ENCODE data around the gene MAPRE2. TPM values are rescaled to one million over a fixed set of nuclear protein-coding genes. Genes with fewer than 3 reads are reported as not detected.

The MAPRE2 gene
- total and polyA plus RNA-seq, 8 donors, result 4.8 to 18.2 (median 10.6) TPM

DNA sequence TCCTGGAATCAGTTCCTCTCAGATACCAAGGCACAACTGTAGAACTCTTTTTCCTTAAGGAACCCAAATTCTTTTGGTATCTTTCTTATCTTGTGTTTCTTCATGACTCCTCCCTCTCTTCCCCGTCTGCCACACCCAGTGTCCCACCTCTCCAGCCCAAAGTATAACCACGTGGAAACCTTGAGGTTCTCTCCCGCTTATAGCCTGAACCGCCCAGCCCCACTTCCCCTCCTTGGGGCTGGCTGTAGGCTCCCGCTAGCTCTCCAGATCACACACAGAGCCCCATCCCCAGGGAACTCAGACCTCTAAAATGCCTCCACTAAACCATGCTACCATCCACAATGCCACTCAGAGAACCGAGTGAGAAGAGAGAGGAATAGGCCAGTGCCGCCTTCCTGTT, 87.5 kb downstream of the MAPRE2 start:
- Histone ChIP-seq H3K27ac (no peak overlapping the region), H3K36me3 (peaks cover 0 to 10% (median 0%) of the 10 kb centered on the region in 3 donors), H3K27me3 (no peaks in the 10 kb centered on the region), H3K4me3 (no peak overlapping the region), H3K4me1 (no peaks in the 10 kb centered on the region), H3K9me3 (no peaks in the 10 kb centered on the region)
- DNase-seq, result no peak
- whole genome bisulfite sequencing, 2 donors, result 89 to 93% methylated on average over 7 of the region's 7 CpGs
- intact Hi-C loops (cut with DNase I), result no loop called here
- ATAC-seq, result no peak
- no peak for FAIRE-seq
- TF ChIP-seq, protein P1, sequence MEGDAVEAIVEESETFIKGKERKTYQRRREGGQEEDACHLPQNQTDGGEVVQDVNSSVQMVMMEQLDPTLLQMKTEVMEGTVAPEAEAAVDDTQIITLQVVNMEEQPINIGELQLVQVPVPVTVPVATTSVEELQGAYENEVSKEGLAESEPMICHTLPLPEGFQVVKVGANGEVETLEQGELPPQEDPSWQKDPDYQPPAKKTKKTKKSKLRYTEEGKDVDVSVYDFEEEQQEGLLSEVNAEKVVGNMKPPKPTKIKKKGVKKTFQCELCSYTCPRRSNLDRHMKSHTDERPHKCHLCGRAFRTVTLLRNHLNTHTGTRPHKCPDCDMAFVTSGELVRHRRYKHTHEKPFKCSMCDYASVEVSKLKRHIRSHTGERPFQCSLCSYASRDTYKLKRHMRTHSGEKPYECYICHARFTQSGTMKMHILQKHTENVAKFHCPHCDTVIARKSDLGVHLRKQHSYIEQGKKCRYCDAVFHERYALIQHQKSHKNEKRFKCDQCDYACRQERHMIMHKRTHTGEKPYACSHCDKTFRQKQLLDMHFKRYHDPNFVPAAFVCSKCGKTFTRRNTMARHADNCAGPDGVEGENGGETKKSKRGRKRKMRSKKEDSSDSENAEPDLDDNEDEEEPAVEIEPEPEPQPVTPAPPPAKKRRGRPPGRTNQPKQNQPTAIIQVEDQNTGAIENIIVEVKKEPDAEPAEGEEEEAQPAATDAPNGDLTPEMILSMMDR (IDR thresholded peaks at IDR 0.05), result no peak

DNA sequence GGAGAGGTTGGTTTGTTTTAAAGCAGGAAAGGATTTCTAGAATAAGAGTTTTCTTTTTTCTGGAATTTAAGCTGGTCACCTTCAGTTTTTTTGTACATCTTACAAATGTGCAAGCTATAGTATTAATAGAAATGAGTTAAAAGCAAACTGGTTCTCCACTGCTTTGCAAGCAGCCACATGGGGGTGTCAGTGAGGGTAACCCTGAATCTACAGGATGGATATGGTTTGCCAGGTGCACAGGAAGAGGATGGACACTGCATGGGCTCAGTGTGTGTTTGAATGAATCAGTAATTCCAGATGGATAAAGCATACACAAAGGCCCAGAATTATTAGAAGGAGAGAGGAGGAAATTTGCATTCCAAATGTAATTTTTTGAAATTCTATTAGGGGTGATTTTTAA, 89.0 kb downstream of the MAPRE2 start:
- no peak for ATAC-seq
- Histone ChIP-seq H3K9me3 (no peaks in the 10 kb centered on the region), H3K4me3 (no peak overlapping the region), H3K27ac (no peak overlapping the region), H3K4me1 (no peaks in the 10 kb centered on the region), H3K36me3 (peaks cover 0 to 11% (median 0%) of the 10 kb centered on the region in 3 donors), H3K27me3 (no peaks in the 10 kb centered on the region)
- DNase-seq, result no peak
- TF ChIP-seq, protein P1 (IDR thresholded peaks at IDR 0.05), result no peak
- intact Hi-C loops (cut with DNase I), result loop anchor here in 1 of 3 donors (10.0 kb wide), 1 partner anchor 125 kb away; no protein-coding TSS in a partner anchor
- FAIRE-seq, result no peak

DNA sequence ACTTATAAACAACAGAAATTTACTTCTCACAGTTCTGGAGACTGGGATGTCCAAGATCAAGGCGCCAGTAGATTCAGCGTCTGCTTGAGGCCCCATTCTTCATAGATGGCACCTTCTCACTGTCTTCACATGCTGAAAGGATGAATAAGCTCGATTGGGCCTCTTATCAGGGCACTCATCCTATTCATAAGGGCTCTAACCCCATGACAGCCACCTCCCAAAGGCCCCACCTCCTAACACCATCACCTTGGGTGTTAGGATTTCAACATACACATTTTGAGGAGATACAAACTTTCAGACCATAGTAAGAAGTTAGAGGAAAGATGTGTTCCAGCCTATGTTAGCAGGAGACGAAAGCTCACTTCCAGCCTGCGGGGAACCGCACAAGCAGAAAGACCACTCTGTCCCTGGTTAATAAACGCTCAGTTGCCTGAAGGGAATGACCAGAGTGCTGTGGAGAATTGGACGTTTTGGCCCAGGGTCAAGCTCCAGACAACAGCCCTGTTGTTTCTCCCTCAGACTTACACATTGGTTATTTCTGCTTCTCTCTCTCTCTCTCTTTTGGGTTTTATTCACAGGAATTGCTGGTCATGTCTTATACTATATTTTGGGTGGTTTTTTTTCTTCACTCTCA, 90.3 kb downstream of the MAPRE2 start:
- intact Hi-C loops (cut with DNase I), result loop anchor here in 1 of 3 donors (10.0 kb wide), 1 partner anchor 127 kb away; no protein-coding TSS in a partner anchor
- FAIRE-seq (no peak), ATAC-seq (peak in 3 of 4 donors; percentile 11 to 76 (median 67)), DNase-seq (no peak)
- Histone ChIP-seq H3K9me3 (no peaks in the 10 kb centered on the region), H3K4me1 (no peaks in the 10 kb centered on the region), H3K4me3 (no peak overlapping the region), H3K27ac (peak overlapping the region in 2 of 4 donors; percentile 6 to 37), H3K36me3 (peaks cover 0 to 18% (median 0%) of the 10 kb centered on the region in 3 donors), H3K27me3 (no peaks in the 10 kb centered on the region)
- TF ChIP-seq, protein P1 (IDR thresholded peaks at IDR 0.05), result no peak
- 66 to 67% methylated on average over 8 of the region's 8 CpGs for WGBS, 2 donors

DNA sequence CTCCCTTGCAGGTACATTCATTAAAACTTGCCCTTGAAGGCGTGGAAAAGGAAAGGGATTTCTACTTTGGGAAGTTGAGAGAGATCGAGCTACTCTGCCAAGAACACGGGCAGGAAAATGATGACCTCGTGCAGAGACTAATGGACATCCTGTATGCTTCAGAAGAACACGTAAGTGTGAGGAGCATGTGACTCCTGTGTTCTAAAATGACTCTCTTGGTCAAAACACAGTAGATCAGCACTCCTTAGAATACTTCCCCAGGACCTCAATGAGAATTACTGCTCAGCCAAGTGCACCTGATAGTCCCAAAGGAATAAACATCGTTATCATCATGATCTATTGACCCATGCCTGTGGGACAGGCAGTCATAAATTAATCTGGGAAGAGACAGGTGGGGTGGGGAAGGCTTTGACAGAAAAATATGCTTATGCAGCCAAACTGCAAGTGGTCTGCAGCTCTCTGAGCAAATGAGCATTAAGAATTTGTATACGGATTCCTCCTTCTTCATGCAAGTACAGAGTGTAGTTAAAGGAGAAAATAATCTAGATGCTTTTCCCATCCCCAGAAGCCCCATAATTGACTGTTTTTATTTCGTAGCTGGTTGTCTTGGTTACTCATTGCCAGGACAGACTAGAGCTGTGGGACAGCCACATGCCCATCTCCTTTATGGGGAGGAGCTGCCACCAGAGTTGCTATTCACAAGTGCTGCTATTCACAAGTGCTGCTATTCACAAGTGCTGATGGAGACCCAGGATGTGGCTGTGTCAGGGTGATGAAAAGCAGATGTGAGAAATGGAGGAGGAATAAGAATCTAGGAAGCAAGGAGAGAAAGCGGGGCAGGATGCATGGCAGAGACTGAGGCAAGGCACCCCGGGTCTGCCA, 91.0 kb downstream of the MAPRE2 start:
- ATAC-seq (peak in 3 of 4 donors; percentile 57 to 66 (median 64)), FAIRE-seq (no peak), DNase-seq (no peak)
- TF ChIP-seq, protein P1 (IDR thresholded peaks at IDR 0.05), result no peak
- intact Hi-C loops (cut with DNase I), result loop anchor here in 1 of 3 donors (10.0 kb wide), 1 partner anchor 127 kb away; no protein-coding TSS in a partner anchor
- H3K4me1 ChIP-seq, result no peaks in the 10 kb centered on the region
- peak overlapping the region in 2 of 4 donors; percentile 6 to 37 for H3K27ac ChIP-seq
- peaks cover 0 to 18% (median 0%) of the 10 kb centered on the region in 3 donors for H3K36me3 ChIP-seq
- no peaks in the 10 kb centered on the region for H3K27me3 ChIP-seq
- WGBS, 2 donors, result 58 to 60% methylated on average over 10 of the region's 10 CpGs
- no peak overlapping the region for H3K4me3 ChIP-seq
- no peaks in the 10 kb centered on the region for H3K9me3 ChIP-seq
